ENCODE data around the gene SEC24C.

The SEC24C gene

DNA sequence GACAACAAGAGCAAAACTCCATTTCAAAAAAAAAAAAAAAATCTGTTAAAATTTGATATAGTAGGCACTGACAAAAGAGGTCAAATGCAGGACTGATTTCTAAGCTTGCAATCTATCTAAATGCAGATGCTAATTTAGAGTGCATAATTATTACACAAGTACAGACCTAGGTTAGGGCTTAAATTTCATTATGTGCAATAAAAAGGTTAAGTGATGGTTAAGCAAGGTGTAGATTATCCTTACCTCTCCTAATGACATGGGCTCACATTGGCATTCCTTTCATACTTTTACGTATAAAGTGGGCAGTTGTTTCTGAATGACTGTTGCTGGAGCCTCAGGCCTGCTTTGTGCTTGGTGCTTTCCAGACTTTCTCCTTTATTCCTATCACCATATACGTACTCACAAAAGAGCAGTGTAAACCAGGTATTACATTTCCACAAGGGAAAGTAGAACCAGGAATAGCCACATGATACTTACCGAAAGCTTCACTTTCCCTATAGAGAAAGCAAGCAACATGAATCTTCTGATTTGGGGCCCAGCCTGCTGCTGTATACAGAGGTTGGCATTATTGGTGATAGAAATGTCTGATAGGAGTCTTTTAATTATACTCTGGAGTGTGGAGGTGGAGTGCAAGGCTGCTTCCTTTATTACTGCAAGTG, 35.5 kb downstream of the SEC24C start:
- in situ Hi-C loops (cut with MboI; ENCODE audit: low pct_unique_long_range_greater_than_20kb, low sequenced_read_pairs, unreplicated experiment), result no loop called here
- TF ChIP-seq, protein P1, sequence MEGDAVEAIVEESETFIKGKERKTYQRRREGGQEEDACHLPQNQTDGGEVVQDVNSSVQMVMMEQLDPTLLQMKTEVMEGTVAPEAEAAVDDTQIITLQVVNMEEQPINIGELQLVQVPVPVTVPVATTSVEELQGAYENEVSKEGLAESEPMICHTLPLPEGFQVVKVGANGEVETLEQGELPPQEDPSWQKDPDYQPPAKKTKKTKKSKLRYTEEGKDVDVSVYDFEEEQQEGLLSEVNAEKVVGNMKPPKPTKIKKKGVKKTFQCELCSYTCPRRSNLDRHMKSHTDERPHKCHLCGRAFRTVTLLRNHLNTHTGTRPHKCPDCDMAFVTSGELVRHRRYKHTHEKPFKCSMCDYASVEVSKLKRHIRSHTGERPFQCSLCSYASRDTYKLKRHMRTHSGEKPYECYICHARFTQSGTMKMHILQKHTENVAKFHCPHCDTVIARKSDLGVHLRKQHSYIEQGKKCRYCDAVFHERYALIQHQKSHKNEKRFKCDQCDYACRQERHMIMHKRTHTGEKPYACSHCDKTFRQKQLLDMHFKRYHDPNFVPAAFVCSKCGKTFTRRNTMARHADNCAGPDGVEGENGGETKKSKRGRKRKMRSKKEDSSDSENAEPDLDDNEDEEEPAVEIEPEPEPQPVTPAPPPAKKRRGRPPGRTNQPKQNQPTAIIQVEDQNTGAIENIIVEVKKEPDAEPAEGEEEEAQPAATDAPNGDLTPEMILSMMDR (IDR thresholded peaks at IDR 0.05; ENCODE audit: extremely low read depth, insufficient read depth, missing control alignments), result no peak
- DNase-seq (ENCODE audit: low spot score), result peak; percentile 8

DNA sequence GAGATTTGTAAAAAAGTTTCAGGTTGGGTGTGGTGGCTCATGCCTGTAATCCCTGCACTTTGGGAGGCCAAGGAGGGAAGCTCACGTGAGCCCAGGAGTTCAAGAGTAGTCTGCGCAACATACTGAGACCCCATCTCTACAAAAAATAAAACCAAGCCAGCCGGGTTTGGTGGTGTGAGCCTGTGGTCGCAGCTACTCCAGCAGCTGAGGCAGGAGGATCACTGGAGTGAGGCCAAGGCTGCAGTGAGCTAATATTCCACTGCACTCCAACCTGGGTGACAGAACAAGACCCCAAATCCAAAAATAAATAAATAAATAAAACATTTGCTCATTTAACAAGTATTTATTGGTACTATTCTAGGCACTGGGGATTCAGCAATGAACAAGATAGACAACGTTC, 36.1 kb downstream of the SEC24C start:
- in situ Hi-C loops (cut with MboI; ENCODE audit: low pct_unique_long_range_greater_than_20kb, low sequenced_read_pairs, unreplicated experiment), result no loop called here
- DNase-seq (ENCODE audit: low spot score), result no peak
- TF ChIP-seq, protein P1 (IDR thresholded peaks at IDR 0.05; ENCODE audit: extremely low read depth, insufficient read depth, missing control alignments), result no peak

DNA sequence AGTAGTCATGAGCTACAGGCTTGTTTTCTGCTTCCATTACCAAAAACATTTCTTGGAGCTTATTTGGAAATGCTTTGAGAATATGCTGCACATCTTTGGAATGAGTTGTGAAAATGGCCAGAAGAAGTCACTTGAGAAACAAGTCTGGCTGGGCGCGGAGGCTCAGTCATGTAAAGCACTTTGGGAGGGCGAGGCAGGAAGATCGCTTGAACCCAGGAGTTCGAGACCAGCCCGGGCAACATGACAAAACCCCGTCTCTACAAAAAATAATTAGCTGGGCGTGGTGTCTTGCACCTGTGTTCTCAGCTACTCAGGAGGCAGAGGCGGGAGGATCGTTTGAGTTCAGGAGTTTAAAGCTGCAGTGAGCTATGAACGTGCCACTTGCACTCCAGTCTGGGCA, 36.8 kb downstream of the SEC24C start:
- no peak for DNase-seq (ENCODE audit: low spot score)
- TF ChIP-seq, protein P1 (IDR thresholded peaks at IDR 0.05; ENCODE audit: extremely low read depth, insufficient read depth, missing control alignments), result no peak
- in situ Hi-C loops (cut with MboI; ENCODE audit: low pct_unique_long_range_greater_than_20kb, low sequenced_read_pairs, unreplicated experiment), result no loop called here

DNA sequence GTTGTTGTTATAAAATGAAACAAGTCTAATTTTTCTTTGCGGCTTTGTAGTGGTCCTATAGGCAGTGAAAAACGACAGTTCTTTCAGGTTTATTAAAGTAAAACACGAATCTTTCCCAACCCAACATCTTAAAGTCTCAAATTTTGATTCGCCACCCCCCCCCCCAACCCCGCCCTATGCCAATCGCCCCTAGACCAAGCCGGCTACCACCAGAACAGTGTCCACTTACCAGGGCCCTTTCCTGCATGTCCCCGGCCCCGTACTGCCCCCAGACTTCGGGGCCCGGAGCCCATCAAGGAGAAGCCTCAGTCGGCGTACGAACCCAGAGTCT, 37.3 kb downstream of the SEC24C start:
- DNase-seq (ENCODE audit: low spot score), result no peak
- in situ Hi-C loops (cut with MboI; ENCODE audit: low pct_unique_long_range_greater_than_20kb, low sequenced_read_pairs, unreplicated experiment), result no loop called here
- TF ChIP-seq, protein P1 (IDR thresholded peaks at IDR 0.05; ENCODE audit: extremely low read depth, insufficient read depth, missing control alignments), result no peak

DNA sequence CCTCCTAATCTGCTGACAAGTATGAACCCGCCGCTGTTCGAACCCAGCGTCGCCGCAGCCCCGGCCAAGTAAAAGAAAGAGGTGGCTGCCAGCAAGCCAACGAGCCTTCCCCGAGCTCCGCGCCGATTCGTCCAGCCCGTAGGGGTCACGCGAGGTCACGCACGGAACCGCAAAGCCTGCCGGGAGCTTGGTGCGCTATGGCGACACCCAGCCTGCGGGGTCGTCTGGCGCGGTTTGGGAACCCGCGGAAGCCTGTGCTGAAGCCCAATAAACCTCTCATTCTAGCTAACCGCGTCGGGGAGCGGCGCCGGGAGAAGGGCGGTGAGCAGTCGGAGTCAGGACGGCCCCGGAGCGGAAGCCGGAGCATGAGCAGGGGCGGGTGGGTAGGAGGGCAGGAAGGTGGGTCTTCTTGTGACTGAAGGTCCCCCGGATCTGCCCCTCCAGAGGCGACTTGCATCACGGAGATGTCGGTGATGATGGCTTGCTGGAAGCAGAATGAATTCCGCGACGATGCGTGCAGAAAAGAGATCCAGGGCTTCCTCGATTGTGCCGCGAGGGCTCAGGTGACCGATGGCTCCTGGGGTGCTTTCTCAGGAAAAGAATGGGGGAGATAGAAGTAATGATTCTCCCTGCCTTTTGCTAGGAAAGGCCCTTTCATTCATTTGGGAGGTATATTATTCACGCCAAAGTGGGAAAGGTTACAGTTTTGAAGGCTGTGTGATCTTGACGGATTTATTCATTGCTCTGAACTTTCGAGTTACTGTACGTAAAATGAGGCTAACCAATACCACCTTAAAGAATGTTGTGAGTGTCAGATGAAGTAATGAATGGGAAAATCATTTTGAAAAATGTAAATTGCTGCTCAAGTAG, 37.9 kb downstream of the SEC24C start, which contains the start of gene CHCHD1:
CHCHD1 (plus strand) TSS at position 170 of the 870 bp plus-strand sequence; CDS start at position 198, 28 bp downstream.
- TF ChIP-seq, protein P1 (IDR thresholded peaks at IDR 0.05; ENCODE audit: extremely low read depth, insufficient read depth, missing control alignments), result no peak
- DNase-seq (ENCODE audit: low spot score), result peak; percentile 90
- in situ Hi-C loops (cut with MboI; ENCODE audit: low pct_unique_long_range_greater_than_20kb, low sequenced_read_pairs, unreplicated experiment), result no loop called here

DNA sequence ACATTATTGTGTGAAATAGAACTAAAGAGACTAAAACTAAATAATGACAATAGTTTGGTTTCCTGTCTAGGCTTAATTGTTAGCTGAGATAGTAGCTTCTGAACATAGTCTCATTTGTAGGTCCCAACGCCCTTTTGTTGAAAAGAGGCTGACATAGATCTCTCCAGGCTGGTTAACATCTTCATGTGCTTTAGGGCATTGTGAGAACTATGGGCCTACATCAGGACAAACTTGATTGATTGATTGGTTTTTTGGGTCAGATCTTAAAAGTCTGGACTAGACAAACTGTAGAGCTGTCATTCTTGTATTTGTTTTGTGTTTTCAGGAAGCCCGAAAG, 38.5 kb downstream of the SEC24C start:
- peak; percentile 18 for DNase-seq (ENCODE audit: low spot score)
- in situ Hi-C loops (cut with MboI; ENCODE audit: low pct_unique_long_range_greater_than_20kb, low sequenced_read_pairs, unreplicated experiment), result no loop called here

More for the DNA sequence above, 38.5 kb downstream of the SEC24C start:
- TF ChIP-seq, protein P1 (IDR thresholded peaks at IDR 0.05; ENCODE audit: extremely low read depth, insufficient read depth, missing control alignments), result no peak

All from GM13977 (cell line).